Measurements from ENCODE around the gene SLC25A26.
"Not testable (repeated sequence)": the region's sequence is repeated elsewhere in the genome, so short reads cannot be mapped to it uniquely, and the experiment has no call there.

The SLC25A26 gene

DNA sequence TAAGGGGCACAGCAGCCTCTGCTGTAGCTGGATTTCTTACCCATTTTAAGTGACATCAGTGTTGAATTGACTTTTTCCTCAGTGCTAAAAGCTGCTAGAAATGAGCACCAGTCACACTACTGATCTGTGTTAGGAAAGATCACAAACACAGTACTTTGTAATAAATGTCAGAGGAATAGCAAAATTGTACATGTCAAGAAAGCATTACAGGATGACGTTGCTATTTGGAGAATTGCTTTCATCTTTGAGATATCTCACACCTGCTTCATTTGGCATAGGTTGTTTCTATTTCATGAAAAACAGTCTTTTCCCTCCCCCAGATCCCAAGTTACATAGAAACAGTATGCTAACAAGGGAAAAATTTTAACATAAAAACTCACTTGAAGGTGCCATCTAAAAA, 77.8 kb downstream of the SLC25A26 start:
- no peak for TF ChIP-seq CTCF (conservative IDR thresholded peaks at IDR 0.05; ENCODE audit: low read depth, low read length)
- no peak for DNase-seq (ENCODE audit: low read depth)
- no peak overlapping the region for H3K4me3 ChIP-seq (ENCODE audit: low read length)

GRCh38 chr3:66299085-66299484, 78.3 kb downstream of the SLC25A26 start:
- H3K4me3 ChIP-seq (ENCODE audit: low read length); DNase-seq (ENCODE audit: low read depth): not testable (repeated sequence)

- TF ChIP-seq CTCF (conservative IDR thresholded peaks at IDR 0.05; ENCODE audit: low read depth, low read length) = no peak
- no peak for DNase-seq (ENCODE audit: low read depth)
- no peak overlapping the region for H3K4me3 ChIP-seq (ENCODE audit: low read length)
Observed at GRCh38 chr3:66299891-66300290, 79.1 kb downstream of the SLC25A26 start.

DNA sequence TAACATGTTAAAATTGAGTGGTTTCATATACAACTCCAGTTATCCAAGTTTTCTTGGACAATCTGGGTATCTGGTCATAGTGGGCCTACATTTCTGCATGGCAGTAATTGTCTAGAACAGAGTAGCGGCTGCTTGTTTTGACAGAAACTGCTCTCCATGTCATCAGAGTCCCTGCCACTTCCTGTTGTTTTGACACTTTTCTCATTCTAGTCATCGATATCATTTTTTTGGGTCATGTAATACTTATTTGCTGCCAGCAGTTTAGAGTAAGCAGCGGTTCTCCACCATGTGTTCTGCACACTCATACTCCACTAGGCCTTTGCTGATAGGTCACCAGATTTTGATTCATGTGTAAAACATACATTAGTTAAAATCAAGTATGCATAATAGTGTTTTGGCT, 81.5 kb downstream of the SLC25A26 start:
- no peak for DNase-seq (ENCODE audit: low read depth)
- no peak for TF ChIP-seq CTCF (conservative IDR thresholded peaks at IDR 0.05; ENCODE audit: low read depth, low read length)
- H3K4me3 ChIP-seq (ENCODE audit: low read length) = no peak overlapping the region

DNA sequence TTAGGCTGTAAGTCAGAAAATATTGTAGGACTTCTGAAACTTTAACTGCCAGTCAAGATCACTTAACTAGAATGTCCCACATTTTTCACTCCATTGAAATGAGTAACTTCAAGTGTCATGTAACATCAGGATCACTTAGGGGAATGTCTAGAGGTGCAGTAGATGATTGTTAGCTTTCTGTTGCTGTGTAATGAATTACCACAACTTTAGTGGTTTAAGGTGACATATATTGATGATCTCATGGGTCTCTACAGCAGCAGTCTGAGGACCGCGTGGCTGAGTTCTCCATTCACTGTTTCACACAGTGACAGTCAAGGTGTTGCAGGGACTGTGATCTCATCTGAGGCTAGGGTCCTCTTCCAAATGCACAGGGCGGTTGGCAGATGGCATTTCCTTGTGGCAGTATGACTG, 82.7 kb downstream of the SLC25A26 start:
- TF ChIP-seq CTCF (conservative IDR thresholded peaks at IDR 0.05; ENCODE audit: low read depth, low read length) = no peak
- no peak overlapping the region for H3K4me3 ChIP-seq (ENCODE audit: low read length)
- DNase-seq (ENCODE audit: low read depth) = no peak

GRCh38 chr3:66304293-66304692, 83.5 kb downstream of the SLC25A26 start:
- no peak overlapping the region for H3K4me3 ChIP-seq (ENCODE audit: low read length)
- TF ChIP-seq CTCF (conservative IDR thresholded peaks at IDR 0.05; ENCODE audit: low read depth, low read length) = no peak
- DNase-seq (ENCODE audit: low read depth) = no peak

GRCh38 chr3:66306086-66306485, 85.3 kb downstream of the SLC25A26 start:
- not testable (repeated sequence) for H3K4me3 ChIP-seq (ENCODE audit: low read length); DNase-seq (ENCODE audit: low read depth)

GRCh38 chr3:66306991-66307390, 86.2 kb downstream of the SLC25A26 start:
- H3K4me3 ChIP-seq (ENCODE audit: low read length); DNase-seq (ENCODE audit: low read depth): not testable (repeated sequence)

DNA sequence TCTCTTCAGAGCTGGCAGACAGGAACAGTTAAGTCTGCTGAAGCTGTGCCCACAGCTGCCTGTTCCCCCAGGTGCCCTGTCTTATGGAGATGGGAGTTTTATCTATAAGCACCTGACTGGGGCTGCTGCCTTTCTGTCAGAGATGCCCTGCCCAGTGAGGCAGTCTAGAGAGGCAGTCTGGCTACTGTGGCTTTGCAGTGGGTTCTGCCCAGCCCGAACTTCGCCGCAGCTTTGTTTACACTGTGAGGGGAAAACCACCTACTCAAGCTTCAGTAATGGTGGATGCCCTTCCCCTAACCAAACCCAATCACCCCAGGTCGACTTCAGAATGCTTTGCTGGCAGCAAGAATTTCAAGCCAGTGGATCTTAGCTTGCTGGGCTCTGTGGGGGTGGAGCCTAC, 91.2 kb downstream of the SLC25A26 start:
- no peak for DNase-seq (ENCODE audit: low read depth)
- H3K4me3 ChIP-seq (ENCODE audit: low read length) = no peak overlapping the region
- TF ChIP-seq CTCF (conservative IDR thresholded peaks at IDR 0.05; ENCODE audit: low read depth, low read length) = no peak

Data from retinal pigment epithelial cell (primary cell).